ENCODE measurements around the gene KCNJ10.

KCNJ10 gene

DNA sequence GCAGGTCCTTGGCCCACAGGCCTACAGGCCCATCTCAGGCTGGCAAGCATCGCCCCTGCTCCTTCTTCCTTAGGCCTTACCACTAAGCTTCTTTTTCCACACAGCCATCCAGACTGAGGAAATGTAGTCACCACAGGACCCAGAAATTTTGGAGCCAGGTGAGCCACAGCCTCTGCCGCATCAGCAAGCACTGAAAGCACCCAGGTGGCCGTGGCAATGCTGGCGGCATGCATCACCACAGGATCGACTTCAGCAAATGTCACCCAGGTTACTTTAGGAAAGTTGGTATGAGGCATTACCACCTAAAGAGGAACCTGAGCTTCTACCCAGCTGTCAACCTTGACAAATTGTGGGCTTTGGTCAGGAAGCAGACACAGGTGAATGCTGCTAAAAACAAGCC, 49.8 kb downstream of the KCNJ10 start:
- DNase-seq: no peak

DNA sequence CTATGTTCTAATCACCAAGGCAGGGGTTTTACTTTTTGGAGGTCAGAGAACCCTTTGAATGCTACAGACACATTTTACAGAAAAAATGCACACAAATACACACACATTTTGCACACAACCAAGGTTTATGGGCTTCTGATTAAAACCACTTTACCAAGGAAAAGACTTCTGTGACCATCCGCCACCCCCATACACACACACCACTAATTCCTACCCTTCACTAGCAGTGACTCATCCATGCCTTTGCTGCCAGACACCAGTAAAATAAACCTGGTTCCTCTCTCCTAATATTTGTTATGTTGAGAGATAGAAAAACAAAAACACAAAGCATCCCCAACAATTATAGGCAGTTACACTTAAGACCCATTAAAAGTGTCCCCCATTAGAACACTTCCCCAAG, 51.1 kb downstream of the KCNJ10 start:
- DNase-seq: no peak

DNA sequence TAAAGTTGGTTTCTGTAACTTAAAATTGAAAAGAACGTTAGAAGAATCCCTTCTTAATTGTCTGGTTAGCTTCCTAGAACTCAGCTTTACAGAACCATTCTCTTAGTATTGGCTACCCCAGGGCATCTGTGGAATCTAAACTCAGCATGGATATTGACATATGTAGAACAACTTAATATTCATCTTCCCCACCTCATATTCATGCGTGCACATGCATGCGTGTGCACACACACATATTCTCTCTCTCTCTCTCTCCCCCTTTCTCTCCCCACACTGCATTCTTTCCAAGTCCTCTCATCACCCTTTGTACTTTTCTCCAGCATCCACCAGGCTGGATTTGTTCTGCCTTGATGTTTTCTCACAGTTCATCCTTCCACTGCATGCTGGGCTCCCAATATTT, 51.6 kb downstream of the KCNJ10 start:
- DNase-seq: no peak

DNA sequence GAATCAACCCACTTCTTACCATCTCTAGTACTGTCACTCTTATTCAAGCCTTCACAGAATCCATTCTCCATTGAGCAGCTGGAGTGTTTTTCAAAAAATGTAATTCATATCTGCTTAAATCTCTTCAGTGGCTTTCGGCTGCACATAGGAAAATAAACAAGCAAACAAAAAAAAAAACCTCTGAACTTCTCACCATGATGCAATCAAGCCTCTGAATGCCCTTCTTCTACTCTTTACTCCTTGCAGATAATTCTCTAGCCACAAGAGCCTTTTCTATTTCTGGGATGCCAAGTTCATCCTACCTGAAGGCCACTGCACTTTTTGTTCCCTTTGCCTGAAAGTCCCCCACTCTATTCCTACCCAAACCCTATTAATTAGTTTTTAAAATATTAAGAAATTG, 52.4 kb downstream of the KCNJ10 start:
- no peak for DNase-seq

DNA sequence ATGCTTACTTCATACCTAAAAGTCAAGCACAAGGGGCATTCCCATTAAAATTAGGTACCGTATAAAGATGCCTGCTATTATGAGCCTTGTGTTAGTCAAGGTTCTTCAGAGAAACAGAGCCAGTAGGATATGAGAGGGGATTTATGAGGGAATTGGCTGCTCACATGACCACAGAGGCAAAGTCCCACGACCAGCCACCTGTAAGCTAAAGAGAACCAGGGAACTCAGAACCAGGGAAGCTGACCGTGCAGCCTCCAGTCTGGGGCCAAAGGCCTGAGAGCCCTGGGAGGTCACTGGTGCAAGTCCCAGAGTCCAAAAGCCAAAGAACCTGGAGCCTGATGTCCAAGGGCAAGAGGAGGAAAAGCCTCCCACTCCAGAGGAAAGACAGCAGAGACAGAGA, 58.2 kb downstream of the KCNJ10 start:
- no peak for DNase-seq

DNA sequence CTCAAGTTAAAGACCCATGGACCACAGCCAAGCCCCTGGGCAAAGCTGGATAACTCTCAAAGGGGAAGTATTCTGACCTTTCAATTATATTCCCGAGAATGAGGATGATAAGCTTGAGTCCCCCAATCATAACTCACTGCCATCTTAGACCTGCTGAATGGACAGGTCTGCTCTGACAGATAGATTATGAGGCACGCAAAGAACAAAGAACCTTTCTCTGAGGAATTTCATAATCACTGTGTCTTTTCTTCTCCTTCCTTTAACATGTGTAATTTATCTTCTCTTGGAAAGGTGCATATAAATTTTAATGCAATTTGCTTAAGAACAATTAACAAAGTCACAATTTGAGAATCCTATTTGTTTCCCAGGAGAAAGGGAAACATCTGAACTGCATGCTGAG, 60.2 kb downstream of the KCNJ10 start:
- DNase-seq: no peak

DNA sequence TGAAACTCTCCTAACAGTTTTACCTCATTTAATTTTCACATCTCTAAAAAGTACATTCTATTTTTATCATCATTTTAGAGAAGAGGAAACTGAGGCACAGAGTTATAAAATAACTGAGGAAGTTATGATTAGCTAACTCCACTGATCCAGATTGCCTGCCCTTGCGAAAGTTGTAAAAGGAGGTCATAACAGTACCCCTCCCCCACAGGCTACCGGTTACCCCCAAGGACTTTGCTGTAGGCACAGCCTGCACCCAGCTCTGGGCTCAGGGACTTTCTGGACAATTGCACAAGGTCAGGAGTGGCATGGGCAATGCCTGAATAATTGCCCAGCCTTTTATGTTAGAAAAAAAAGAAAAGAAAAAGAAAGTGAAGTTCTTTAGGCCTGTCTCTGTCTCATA, 60.9 kb downstream of the KCNJ10 start:
- no peak for DNase-seq

DNA sequence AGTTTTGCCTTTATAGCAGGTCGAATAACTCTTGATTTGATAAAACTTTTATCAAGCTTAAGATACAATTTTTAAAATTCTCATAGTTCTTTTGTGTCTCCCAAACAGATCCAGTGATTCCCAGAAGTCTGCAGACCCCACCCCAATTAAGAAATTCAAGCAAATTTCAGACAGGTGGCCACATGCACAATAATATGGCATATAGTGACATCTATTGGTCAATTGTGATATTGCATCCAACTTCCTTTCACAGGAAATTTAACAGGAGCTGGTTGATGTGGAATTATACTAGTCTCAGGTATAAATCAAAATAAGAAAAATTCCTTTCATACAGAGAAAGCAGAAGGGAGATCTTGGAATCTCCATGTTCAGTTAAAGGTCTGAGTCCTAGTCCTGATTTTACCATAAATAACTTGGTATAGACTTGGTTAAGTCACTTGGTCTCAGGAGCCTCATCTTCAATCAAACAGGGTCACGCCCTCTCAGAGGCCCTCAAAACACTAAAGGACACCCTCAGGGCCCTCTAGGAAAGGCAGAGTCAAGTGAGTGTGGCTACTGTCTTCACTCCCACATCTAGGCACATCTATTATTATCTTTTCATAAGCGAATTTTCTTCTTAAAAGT, 62.3 kb downstream of the KCNJ10 start:
- DNase-seq: no peak

DNA sequence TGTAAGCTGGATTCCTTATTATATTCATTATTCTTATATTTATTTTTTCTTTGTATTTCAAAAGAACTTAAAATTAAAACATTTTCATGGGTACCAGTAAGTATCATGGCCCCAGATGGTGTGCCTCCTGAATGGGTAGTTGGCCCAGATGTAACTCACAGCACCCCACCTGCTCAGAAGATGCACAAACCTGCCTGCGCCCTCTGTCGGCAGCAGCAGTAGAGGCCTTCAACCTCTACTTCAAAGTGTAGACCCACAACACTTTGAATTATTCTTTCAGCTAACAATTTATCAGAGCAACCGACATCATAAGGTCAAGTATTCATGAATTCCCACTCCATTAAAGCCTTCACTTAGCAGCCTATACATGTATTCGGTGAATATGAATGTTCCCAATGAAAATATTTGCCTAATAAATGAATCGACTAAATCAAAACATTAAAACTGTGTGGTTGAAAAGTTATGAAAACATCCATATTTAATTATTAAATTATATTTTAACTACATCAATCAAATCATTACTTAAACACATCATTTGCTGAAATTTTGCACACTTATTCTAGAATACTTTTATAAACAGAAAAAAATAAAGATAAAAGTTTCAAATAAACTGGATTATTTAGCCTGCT, 63.5 kb downstream of the KCNJ10 start:
- no peak for DNase-seq

DNA sequence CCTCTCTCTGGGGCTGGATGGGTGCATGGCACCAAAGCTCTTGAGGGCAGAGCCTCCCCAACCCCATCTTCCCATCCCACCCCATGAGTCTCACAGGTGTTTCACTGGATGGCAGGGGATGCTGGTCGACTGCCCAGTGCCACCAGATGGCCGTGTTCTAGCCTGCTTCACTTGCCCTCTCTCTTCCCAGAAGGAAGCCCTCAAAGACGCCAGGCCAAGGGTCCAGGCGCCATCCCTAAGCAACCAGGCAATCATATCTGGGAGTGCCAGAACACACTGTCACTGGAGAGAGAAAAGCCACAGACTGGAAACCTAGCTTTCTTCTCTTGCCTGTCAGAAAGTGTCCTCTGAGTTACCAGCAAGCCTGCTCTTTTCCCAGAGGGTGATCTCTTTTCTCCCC, 64.9 kb downstream of the KCNJ10 start:
- DNase-seq: no peak

DNA sequence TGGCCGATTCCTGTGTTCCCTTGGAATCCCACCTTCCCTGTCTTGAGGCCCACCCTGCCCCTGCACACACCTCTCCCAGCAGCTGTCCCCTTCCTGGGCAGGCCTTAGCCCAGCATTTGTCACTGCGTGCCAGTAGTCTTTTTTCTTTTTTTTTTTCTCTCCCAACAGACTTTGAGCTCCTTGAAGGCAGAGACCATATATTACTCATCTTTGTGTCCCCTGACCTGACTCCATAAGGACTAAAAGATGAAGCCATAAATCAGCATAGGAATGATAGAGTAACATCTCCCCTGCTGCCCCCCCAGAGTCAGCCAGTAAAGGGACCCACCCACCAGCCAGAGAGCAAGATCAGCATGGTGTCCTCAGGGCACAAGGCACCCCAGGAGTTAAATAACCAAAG, 65.5 kb downstream of the KCNJ10 start:
- DNase-seq: no peak

DNA sequence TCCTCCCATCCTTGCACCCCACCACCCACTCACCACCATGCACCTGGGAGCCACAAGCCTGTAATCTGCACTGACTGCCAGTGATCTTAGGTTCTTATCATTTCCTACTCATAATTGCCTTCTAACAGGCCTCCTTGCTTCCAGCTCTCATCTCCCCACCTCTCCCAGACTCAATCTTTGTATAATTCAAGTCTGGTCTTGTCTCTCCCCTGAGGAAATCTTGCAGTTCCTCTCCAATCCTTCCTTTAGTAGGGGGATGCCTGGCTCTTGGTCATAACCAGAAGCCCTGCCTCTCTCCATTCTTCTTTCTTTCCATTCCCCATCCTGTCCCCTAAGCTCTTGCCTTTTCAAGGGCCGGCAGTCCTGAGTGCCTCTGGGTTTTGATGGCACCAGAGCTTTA, 66.0 kb downstream of the KCNJ10 start:
- DNase-seq: no peak

DNA sequence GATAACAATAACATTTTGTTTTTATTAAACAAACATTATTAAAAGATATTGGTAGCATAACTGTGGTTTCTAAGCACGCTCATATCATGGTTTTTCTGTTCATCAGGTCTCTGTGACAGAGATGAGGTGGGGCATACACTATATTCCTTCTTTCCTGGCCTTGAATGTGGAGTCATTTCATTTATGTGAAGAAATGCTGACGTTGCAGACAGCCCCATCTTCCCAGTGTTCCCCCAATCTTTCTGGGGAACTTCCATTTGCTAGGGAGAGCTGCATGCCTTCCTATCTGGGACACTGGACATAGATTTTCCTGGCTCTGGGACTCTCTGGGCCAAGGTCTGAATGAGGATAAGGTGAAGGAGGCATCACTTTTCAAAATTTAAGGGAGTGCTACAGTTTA, 68.5 kb downstream of the KCNJ10 start:
- no peak for DNase-seq

DNA sequence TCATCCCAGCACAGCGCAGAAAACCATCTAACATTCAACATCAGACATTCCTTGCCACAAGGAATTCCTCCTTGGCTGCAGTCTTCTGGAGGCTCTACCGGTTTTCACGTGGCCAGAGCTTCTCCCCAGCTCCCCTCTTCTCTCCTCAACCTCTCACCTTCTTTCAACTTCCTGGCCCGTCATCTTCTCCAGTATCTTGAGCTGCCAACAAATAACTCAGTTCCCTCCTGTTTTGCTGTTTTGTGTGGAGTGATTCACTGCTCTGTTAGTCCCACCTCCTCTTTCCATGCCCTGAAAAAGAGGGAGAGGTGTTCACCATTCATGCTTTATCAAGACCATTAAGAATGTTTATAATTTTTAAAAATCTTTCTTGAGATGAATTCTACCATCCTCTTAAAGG, 70.8 kb downstream of the KCNJ10 start:
- DNase-seq: no peak

DNA sequence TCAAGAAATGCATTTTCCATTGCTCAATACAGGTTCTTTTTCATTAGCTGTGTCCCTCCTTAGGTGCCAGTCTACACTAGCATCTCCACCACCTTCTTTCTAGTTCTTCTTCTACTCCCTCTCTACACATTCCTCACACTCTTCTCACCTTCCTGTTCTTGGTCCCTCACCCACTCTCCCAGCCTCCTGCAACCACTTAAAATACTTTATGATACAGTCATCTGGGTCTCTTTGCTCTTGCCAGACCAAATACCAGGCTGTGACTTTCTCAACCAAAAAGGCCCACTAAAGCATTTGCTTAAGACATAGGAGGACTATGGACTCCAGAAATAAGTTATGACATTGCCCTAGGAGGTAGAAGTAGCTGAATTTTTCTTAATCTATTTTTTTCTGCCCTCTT, 73.3 kb downstream of the KCNJ10 start:
- DNase-seq: no peak

DNA sequence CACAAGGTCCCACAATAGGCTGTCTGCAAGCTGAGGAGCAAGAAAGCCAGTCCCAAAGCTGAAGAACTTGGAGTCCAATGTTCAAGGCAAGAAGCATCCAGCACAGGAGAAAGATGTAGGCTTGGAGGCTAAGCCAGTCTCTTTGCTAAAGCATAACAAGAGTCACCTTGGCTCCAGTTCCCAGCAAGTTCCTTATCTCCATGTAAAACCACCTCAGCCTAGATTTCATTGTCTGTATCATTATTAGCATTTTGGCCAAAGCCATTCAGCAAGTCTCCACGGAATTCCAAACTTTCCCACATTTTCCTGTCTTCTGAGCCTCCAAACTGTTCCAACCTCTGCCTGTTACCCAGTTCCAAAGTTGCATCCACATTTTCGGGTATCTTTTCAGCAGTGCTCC, 75.1 kb downstream of the KCNJ10 start:
- no peak for DNase-seq

DNA sequence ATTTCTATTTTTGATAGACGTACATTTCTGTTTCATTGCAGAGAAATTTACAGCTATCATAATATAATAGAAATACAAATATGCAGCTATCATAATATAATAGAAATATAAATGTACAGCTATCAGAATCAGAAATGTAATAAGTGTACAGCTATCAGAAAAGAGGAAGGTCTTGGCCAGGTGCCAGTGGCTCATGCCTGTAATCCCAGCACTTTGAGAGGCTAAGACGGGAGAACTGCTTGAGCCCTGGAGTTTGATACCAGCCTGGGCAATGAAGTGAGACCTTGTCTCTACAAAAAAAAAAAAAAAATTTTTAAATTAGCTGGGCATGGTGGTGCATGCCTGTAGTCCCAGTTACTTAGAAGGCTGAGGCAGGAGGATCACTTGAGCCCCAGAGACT, 76.0 kb downstream of the KCNJ10 start:
- no peak for DNase-seq

DNA sequence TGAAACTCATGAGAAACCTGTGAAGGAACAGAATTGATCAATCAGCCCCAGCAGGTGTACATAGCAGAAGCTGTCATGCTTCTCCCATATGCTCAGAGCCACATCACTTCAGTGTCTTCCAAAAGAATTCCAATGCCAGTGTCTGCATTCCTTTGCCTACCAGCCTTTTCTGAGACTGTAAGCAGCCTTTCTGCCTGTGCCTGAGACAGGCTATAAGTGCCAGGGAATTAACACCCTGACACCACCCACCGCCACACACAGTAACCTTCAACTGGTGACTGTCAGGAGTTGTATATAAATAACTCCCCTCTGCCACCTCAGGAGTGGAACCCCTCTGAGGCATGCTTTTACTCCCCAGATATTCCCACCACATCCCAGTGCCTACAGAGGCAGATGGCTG, 77.8 kb downstream of the KCNJ10 start:
- no peak for DNase-seq

DNA sequence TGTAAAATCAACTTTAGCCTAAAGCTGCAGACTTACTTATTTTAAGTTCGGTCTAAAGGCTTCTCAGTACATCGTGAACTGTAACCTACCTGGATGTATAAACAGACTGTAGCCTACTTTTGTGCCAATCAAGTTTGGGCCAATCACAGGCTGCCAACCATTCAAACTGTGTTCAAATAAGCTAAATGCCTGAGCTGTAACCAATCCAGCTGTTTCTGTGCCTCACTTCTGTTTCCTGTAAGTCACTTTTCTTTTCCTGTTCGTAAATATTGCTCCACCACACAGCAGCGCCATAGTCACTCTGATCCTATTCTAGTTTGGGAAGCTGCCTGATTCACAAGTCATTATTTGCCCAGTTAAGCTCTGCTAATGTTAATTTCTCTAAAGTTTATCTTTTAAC, 78.4 kb downstream of the KCNJ10 start:
- DNase-seq: no peak

DNA sequence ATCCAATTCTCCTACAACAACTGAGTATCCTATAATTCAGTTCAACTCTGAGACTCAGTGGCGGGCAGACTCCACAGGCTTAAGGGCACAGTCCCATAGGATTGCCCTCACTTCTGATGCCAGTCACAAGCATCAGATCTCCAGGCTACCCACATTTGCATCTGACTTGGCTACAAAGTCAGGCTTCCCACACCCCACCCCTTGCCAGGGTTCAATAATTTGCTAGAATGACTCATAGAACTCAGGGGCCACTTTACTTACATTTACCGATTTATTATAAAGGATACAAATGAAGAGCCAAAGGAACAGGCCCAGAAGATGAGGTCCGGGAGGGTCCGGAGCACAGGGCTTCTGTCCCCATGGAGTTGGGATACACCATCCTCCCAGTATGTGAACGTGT, 80.0 kb downstream of the KCNJ10 start:
- DNase-seq: no peak

DNA sequence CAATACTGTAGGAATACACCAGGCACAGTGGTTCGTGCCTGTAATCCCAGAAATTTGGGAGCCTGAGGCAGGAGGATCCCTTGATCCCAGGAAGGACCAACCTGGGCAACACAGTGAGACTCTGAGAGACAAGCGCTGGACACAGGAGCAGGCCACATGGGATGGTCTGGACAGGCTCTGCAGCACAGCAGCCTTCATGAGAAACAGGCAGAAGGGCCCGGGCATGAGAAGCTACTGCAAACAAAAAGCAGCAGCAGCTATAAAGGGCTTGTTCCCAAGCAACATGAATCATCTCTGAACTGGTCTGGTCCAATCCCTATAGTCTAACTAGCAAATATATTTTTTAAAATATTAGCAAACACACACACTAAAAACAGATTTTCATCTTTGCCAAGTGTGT, 80.4 kb downstream of the KCNJ10 start:
- DNase-seq: no peak

DNA sequence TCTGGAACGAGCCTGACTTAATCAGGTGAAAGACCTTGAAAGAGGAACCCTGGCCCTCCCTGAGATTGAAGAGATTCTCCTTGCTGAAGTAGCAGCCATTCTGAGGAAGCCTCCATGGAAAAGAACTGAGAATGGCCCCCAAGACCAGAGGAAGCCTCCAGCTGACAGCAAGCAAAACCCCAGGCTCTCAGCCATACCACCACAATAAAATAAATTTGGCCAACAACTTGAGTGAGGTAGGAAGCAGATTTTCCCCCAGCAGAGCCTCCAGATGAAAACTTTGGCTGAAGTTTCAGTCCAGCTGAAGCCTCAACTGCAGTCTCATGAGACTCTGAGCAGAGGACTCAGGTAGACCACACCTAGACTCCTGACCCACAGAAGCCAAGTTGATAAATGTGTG, 82.0 kb downstream of the KCNJ10 start:
- DNase-seq: no peak

DNA sequence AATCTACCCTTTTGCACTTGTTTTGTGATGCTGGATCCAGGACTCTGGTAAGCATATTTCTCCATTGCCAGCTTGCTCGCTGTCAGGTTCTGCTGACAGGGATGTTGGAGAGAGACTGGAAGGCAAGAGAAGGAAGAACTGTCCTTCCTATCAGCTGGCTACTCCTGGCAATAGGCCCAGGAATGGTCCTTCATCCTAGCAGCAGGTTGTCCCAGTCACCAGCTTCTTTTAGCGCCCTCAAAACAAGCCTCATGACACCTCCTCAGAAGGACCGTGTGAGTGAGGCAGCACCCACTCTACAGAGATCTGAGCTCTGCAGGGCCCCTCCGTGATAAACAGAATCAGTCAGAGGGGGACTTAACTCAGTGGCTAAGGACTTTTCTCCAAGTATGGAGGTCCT, 82.8 kb downstream of the KCNJ10 start:
- no peak for DNase-seq

DNA sequence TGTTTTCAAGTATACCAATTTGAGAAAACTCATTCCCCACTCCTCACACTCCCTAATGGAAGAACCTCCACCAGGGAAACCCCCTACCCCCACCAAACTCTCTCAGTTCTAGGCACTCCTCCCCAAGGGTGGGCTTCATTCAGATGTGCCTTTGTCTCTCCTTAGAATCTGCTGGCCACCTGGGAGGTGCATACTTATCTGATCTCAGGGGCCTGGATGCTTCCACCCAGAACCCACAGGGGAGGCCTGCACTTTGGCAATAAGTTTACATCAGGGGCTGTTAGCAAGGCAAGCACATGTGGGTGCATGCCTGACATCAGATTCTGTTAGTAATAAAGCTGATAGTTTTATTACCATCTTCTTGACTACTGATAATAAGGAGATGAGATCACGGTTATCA, 83.4 kb downstream of the KCNJ10 start:
- no peak for DNase-seq

DNA sequence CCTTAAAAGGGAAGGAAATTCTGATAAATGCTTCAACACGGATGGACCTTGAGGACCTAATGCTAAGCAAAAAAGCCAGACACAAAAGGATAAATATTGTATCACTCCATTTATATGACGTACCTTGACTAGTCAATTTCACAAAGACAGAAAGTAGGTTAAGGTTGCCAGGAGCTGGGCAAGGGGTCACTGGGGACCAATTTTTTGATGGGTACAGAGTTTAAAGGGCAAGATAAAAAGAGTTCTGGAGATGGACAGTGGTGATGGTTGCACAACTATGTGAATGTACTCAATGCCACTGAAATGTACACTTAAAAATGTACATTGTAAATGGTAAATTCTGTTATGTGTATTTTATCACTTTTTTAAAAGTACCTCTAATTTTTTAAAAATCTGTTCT, 83.9 kb downstream of the KCNJ10 start:
- DNase-seq: no peak

DNA sequence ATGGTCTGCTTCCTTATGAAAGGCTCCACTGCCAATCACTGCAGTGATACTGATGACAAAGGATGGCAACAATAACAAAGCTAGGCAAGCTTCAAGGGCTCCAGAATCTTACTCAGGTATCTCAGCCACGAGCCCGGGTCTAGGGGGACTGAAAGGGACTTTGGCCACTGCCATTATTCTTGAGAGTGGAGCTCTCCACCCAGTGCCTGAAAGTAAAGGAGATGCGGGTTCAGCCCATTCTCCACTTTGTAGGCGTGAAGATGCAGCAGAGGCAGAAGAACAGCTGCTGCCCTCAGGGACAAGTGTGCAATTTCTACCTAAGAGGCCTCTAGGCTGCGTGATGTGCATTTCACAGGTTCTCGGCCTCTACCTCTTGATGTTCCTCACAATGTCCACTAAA, 84.5 kb downstream of the KCNJ10 start:
- no peak for DNase-seq

Measured in GOT3 (cell line).